Calu3 (cell line): ENCODE results near the gene UBE2F. TPM values are rescaled to one million over a fixed set of nuclear protein-coding genes. Genes with fewer than 3 reads are reported as not detected.

Source experiments
- BruUV-seq: library from RNA; stranded (reverse); fragments of 400-500 nt; replicated peaks from 2 replicates; lab custom pipeline; 2021; lab: Mats Ljungman, UMichigan
- CTCF ChIA-PET: fragments of 300-600 bp; sonication (Branson Sonifier 250); formaldehyde crosslinking; loops from one replicate; lab custom pipeline; 2022; ENCODE audit warnings: antibody characterized with exemption; lab: Charles Lee
- DNase-seq: peaks from one replicate; pipeline ENCODE4 v3.0.0; 2022
- H3K27ac Mint-ChIP-seq: one replicate; pipeline ENCODE4 v1.8.0; 2022; ENCODE audit warnings: mixed read lengths; ENCODE audit not compliant: unreplicated experiment
- H3K27me3 Mint-ChIP-seq: one replicate; pipeline ENCODE4 v1.8.0; 2022; ENCODE audit warnings: mixed read lengths; ENCODE audit not compliant: unreplicated experiment
- H3K36me3 Mint-ChIP-seq: one replicate; pipeline ENCODE4 v1.8.0; 2022; ENCODE audit warnings: mild to moderate bottlenecking, moderate library complexity, mixed read lengths; ENCODE audit not compliant: insufficient read depth, unreplicated experiment
- H3K4me1 Mint-ChIP-seq: one replicate; pipeline ENCODE4 v1.8.0; 2022; ENCODE audit warnings: mild to moderate bottlenecking, low read depth, mixed read lengths; ENCODE audit not compliant: unreplicated experiment
- H3K4me3 Mint-ChIP-seq: one replicate; pipeline ENCODE4 v1.8.0; 2022; ENCODE audit warnings: mild to moderate bottlenecking, low read depth, moderate library complexity, mixed read lengths; ENCODE audit not compliant: unreplicated experiment
- H3K9me3 Mint-ChIP-seq: one replicate; pipeline ENCODE4 v1.8.0; 2022; ENCODE audit warnings: low read depth, mixed read lengths; ENCODE audit not compliant: unreplicated experiment
- CTCF ChIP-seq: fragments of 200-600 bp; IDR thresholded peaks from one replicate; pipeline ENCODE4 v1.8.0; 2022; ENCODE audit warnings: antibody characterized with exemption; ENCODE audit not compliant: unreplicated experiment
- intact Hi-C: fragments of 100-400 bp; cut with micrococcal nuclease; formaldehyde crosslinking; loops from one replicate; pipeline ENCODE4 v1.10.0; 2022; ENCODE audit not compliant: unreplicated experiment
- total RNA-seq: library from RNA; stranded (reverse); gene quantifications from 2 replicates; pipeline ENCODE4 v1.2.3, GENCODE V29; 2022

UBE2F gene
- total RNA-seq, 1 experiment from 2014 or later: 40.1 TPM

- Mint-ChIP-seq H3K9me3 (no peaks in the 10 kb centered on the region), H3K4me3 (no peak overlapping the region), H3K4me1 (no peaks in the 10 kb centered on the region), H3K27me3 (no peaks in the 10 kb centered on the region), H3K27ac (no peak overlapping the region), H3K36me3 (no peaks in the 10 kb centered on the region)
- intact Hi-C loops: no loop called here
- no TSS peak for BruUV-seq
- TF ChIP-seq CTCF: no peak
- no peak for DNase-seq
- CTCF ChIA-PET: no interaction called here
Measured at GRCh38 chr2:238005528-238005927, 38.7 kb downstream of the UBE2F start.

GRCh38 chr2:238006510-238006909 is 39.7 kb downstream of the UBE2F start:
- no peak for TF ChIP-seq CTCF
- intact Hi-C loops: no loop called here
- Mint-ChIP-seq H3K27me3 (no peaks in the 10 kb centered on the region), H3K4me3 (no peak overlapping the region), H3K36me3 (no peaks in the 10 kb centered on the region), H3K9me3 (no peaks in the 10 kb centered on the region), H3K27ac (no peak overlapping the region), H3K4me1 (no peaks in the 10 kb centered on the region)
- DNase-seq: no peak
- no TSS peak for BruUV-seq
- CTCF ChIA-PET: interaction anchor here (0.7 kb wide), 1 partner anchor 12 kb away, joined by 5 read pairs; no protein-coding TSS in a partner anchor

GRCh38 chr2:238007924-238008323 is 41.1 kb downstream of the UBE2F start:
- Mint-ChIP-seq H3K4me3 (no peak overlapping the region), H3K9me3 (no peaks in the 10 kb centered on the region), H3K27ac (no peak overlapping the region), H3K27me3 (no peaks in the 10 kb centered on the region), H3K36me3 (no peaks in the 10 kb centered on the region), H3K4me1 (no peaks in the 10 kb centered on the region)
- no TSS peak for BruUV-seq
- no peak for TF ChIP-seq CTCF
- intact Hi-C loops: no loop called here
- no peak for DNase-seq
- CTCF ChIA-PET: no interaction called here

- TF ChIP-seq CTCF: no peak
- Mint-ChIP-seq H3K4me3 (no peak overlapping the region), H3K27ac (no peak overlapping the region), H3K27me3 (no peaks in the 10 kb centered on the region), H3K4me1 (no peaks in the 10 kb centered on the region), H3K9me3 (no peaks in the 10 kb centered on the region), H3K36me3 (no peaks in the 10 kb centered on the region)
- DNase-seq: no peak
- CTCF ChIA-PET: interaction anchor here (1.2 kb wide), 1 partner anchor 13 kb away, joined by 3 read pairs; no protein-coding TSS in a partner anchor
- no TSS peak for BruUV-seq
- intact Hi-C loops: no loop called here
Measured at GRCh38 chr2:238009563-238009962, 42.7 kb downstream of the UBE2F start.
